Activated CD4-positive, alpha-beta T cell treated with anti-CD3 and anti-CD28 coated beads, Interleukin-2, amount 10 ng/mL, durations not matched to agents 7 days and 5 days (primary cell): ENCODE results near the gene METTL26. TPM values are rescaled to one million over a fixed set of nuclear protein-coding genes. Genes with fewer than 3 reads are reported as not detected.

Source experiments
- CTCF ChIA-PET: fragments of 350-600 bp; sonication (Branson Sonifier 250); formaldehyde crosslinking; loops from one replicate; lab custom pipeline; 2021; ENCODE audit warnings: antibody characterized with exemption; lab: Charles Lee
- POLR2A ChIA-PET: fragments of 350-600 bp; sonication (Branson Sonifier 250); formaldehyde crosslinking; loops from one replicate; lab custom pipeline; 2021; ENCODE audit warnings: antibody characterized with exemption; lab: Charles Lee
- DNase-seq: peaks from one replicate; pipeline ENCODE4 v3.0.0-alpha.2; 2020
- H3K27ac Mint-ChIP-seq: one replicate; pipeline ENCODE4 v1.8.0; 2021; ENCODE audit warnings: mild to moderate bottlenecking, moderate library complexity, mixed read lengths
- H3K27me3 Mint-ChIP-seq: one replicate; pipeline ENCODE4 v1.8.0; 2021; ENCODE audit warnings: mixed read lengths
- H3K36me3 Mint-ChIP-seq: one replicate; pipeline ENCODE4 v1.8.0; 2021; ENCODE audit warnings: low read depth, mixed read lengths
- H3K4me1 Mint-ChIP-seq: one replicate; pipeline ENCODE4 v1.8.0; 2021; ENCODE audit warnings: mixed read lengths
- H3K4me3 Mint-ChIP-seq: one replicate; pipeline ENCODE4 v1.8.0; 2021; ENCODE audit warnings: mild to moderate bottlenecking, moderate library complexity, mixed read lengths
- H3K9me3 Mint-ChIP-seq: one replicate; pipeline ENCODE4 v1.8.0; 2021; ENCODE audit warnings: mixed read lengths
- total RNA-seq, 2 experiments: library from RNA; stranded (reverse); gene quantifications; one replicate each; pipeline ENCODE4 v1.2.3, GENCODE V29; 2021

Gene METTL26
- total RNA-seq, 2 experiments from 2014 or later = 63.7 to 78.0 TPM

DNA sequence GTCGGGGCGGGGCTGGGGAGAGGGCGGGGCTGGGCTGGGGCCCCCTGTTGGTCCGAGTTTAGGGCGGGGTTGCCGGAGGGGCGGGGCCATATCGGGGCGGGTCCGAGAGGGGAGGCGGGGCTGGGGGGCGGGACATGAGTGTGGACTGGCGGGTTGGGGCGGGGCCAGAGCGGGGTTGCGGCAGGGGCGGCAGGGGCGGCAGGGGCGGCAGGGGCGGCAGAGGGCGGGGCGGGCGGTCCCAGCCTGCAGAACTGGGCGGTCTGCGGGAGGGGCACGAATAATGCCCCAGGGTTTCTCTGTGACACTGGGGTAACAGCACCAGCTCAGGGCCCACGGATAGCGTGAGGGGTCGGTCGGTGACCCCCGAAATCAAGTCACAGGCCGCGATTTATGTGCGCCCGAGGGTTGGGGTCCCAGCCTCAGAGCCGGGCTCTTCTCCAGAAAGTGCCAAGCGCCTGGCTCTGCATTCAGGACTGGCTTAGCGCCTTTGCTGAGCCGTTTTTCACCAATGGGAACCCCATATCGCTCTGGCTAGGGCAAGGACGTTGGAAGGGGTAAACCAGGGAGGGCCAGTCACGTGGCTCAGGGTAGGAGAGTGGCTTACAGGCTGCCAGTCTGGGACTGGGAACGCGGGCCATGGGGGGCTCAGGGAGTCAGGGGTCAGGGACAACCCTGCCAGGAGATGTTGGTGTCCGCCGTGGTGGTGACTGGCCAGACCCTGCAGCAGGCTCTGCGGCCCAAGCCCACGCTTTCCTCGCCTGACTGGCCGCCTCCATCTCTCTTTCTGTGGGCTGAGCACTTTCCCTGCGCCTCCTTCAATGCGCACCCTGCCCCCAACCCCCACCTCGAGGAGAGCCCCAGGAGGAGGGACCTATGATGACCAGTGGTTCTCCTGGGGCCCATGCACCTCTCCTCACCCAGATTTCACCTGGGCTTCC, 1.2 kb upstream of the METTL26 start:
- Mint-ChIP-seq H3K27me3 (peaks cover 4% of the 10 kb centered on the region), H3K27ac (peak overlapping the region; percentile 99), H3K4me3 (peak overlapping the region; percentile 95), H3K4me1 (peaks cover 9% of the 10 kb centered on the region), H3K9me3 (no peaks in the 10 kb centered on the region), H3K36me3 (no peaks in the 10 kb centered on the region)
- ChIA-PET POLR2A (interaction anchor here (0.7 kb wide), 1 partner anchor 1069 kb away, joined by 5 read pairs; the partner anchor contains the start of gene MAPK8IP3), CTCF (interaction anchor here (0.9 to 1.7 kb wide), 8 partner anchors 11 to 104 kb away, joined by 3 to 7 read pairs (median 4); partner anchors contain the start of genes CIAO3, RHBDL1 and WDR90)
- peak; percentile 89 for DNase-seq

DNA sequence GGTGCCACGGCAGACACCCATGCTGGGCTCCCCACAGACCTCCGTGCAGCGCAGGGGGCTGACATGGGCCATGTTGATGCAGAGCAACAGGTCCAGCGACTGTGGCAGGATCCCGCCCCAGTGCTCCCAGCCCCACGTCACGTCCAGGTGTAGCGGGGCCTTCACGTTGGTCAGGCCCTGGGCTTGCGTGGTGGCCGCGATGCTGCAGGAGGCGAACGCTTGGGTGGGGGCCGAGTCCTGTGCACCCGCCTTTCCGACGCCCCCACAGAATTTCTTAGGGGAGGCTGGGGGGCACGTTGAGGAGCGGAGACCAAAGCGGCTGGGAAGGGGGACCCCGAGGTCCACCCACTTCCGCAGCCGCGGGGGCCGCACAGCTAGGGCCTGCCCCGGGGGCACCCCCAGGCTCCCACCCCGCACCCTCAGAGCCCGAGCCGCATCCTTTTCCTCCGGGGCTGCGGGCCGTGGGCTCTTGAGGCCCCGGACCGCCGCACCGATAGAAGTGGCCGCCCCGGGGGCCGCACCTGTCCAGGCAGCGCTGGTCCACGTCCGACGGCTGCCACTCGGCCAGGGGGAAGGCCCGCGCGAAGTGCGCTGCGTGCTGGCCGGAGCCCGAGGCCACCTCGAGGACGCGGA, 416 bp downstream of the METTL26 start:
- DNase-seq = no peak
- ChIA-PET CTCF (interaction anchor here (1.2 to 1.7 kb wide), 7 partner anchors 9 to 105 kb away, joined by 3 to 7 read pairs (median 4); partner anchors contain the start of genes CIAO3, RHBDL1 and WDR90), POLR2A (interaction anchor here (0.8 kb wide), 2 partner anchors 85 to 109 kb away, joined by 3 read pairs; no protein-coding TSS in a partner anchor)
- Mint-ChIP-seq H3K4me1 (peaks cover 9% of the 10 kb centered on the region), H3K36me3 (no peaks in the 10 kb centered on the region), H3K9me3 (no peaks in the 10 kb centered on the region), H3K27me3 (peaks cover 4% of the 10 kb centered on the region), H3K27ac (no peak overlapping the region), H3K4me3 (peak overlapping the region; percentile 95)

DNA sequence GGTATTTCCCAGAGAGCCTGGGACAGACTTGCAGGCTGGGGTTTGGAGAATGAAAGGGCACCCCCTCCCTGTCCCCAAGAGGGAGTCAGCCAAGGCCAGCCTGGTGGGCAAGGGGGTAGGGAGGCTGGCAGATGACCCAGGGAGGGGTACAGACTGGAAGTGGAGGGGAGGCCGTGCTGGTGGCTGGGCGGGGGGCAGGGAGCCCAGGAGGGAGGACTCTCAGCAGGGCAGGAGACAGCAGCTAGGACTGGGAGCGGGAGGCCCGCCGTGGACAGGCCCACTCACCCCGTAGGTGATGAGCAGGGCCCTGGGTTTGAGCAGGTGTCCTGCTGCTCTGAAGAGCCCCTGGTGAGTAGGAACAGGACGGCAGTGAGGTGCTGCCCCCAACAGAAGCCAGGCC, 1.1 kb downstream of the METTL26 start:
- POLR2A ChIA-PET = no interaction called here
- Mint-ChIP-seq H3K4me1 (peaks cover 9% of the 10 kb centered on the region), H3K27ac (peak overlapping the region; percentile 68), H3K27me3 (peaks cover 4% of the 10 kb centered on the region), H3K4me3 (peak overlapping the region; percentile 95), H3K36me3 (no peaks in the 10 kb centered on the region), H3K9me3 (no peaks in the 10 kb centered on the region)
- CTCF ChIA-PET = no interaction called here
- no peak for DNase-seq

DNA sequence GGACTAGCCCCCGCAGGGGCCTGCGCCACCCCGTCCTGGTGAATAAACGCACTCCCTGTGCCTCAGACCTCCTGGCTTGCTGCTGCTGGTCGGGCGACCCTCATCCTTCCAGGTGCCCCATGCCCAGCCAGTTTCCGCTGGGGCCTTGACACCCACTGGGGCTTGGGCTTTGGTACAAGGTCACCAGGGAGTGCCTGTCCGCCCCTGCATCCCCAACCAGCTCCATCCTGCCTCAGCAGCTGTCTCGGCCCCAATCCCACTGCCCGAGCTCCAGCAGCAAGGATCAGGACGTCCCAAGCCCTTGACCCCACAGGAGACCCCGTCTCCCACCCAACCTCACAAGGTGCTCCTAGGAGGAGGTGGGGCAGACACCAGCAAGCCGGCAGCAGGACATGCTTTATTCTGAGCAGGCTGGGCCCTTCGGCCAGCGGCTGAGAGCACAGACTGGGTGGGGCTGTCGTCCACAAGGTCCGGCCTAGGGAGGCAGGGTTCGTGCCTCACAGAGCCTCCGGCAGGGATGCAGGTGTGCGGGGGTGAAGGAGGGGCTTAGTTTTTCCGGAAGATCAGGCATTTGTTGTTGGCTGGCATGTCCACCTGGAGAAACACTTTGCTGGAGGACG, 1.9 kb downstream of the METTL26 start:
- DNase-seq = no peak
- peak overlapping the region; percentile 95 for H3K4me3 Mint-ChIP-seq
- POLR2A ChIA-PET = no interaction called here
- peaks cover 4% of the 10 kb centered on the region for H3K27me3 Mint-ChIP-seq
- peak overlapping the region; percentile 31 for H3K27ac Mint-ChIP-seq
- H3K4me1 Mint-ChIP-seq = peaks cover 9% of the 10 kb centered on the region
- no peaks in the 10 kb centered on the region for H3K9me3 Mint-ChIP-seq
- H3K36me3 Mint-ChIP-seq = no peaks in the 10 kb centered on the region
- CTCF ChIA-PET = no interaction called here

DNA sequence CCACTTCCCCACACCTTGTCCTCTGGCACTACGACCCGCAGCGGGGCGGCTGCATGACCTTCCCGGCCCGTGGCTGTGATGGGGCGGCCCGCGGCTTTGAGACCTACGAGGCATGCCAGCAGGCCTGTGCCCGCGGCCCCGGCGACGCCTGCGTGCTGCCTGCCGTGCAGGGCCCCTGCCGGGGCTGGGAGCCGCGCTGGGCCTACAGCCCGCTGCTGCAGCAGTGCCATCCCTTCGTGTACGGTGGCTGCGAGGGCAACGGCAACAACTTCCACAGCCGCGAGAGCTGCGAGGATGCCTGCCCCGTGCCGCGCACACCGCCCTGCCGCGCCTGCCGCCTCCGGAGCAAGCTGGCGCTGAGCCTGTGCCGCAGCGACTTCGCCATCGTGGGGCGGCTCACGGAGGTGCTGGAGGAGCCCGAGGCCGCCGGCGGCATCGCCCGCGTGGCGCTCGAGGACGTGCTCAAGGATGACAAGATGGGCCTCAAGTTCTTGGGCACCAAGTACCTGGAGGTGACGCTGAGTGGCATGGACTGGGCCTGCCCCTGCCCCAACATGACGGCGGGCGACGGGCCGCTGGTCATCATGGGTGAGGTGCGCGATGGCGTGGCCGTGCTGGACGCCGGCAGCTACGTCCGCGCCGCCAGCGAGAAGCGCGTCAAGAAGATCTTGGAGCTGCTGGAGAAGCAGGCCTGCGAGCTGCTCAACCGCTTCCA, 2.6 kb downstream of the METTL26 start:
- Mint-ChIP-seq H3K4me1 (peaks cover 9% of the 10 kb centered on the region), H3K27ac (no peak overlapping the region), H3K9me3 (no peaks in the 10 kb centered on the region), H3K4me3 (no peak overlapping the region), H3K27me3 (peaks cover 4% of the 10 kb centered on the region), H3K36me3 (no peaks in the 10 kb centered on the region)
- no peak for DNase-seq
- POLR2A ChIA-PET = interaction anchor here (0.6 kb wide), 1 partner anchor 247 kb away, joined by 7 read pairs; no protein-coding TSS in a partner anchor
- CTCF ChIA-PET = interaction anchor here (1.2 kb wide), 1 partner anchor 34 kb away, joined by 3 read pairs; no protein-coding TSS in a partner anchor

DNA sequence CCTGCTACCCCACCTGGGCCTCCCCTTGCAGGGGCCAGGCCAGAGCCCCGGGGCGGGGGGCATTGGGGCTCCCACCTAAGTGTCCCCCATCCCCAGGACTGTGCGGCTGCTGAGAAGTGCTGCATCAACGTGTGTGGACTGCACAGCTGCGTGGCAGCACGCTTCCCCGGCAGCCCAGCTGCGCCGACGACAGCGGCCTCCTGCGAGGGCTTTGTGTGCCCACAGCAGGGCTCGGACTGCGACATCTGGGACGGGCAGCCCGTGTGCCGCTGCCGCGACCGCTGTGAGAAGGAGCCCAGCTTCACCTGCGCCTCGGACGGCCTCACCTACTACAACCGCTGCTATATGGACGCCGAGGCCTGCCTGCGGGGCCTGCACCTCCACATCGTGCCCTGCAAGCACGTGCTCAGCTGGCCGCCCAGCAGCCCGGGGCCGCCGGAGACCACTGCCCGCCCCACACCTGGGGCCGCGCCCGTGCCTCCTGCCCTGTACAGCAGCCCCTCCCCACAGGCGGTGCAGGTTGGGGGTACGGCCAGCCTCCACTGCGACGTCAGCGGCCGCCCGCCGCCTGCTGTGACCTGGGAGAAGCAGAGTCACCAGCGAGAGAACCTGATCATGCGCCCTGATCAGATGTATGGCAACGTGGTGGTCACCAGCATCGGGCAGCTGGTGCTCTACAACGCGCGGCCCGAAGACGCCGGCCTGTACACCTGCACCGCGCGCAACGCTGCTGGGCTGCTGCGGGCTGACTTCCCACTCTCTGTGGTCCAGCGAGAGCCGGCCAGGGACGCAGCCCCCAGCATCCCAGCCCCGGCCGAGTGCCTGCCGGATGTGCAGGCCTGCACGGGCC, 3.4 kb downstream of the METTL26 start:
- H3K4me3 Mint-ChIP-seq = no peak overlapping the region
- H3K4me1 Mint-ChIP-seq = peaks cover 9% of the 10 kb centered on the region
- H3K27me3 Mint-ChIP-seq = peaks cover 4% of the 10 kb centered on the region
- DNase-seq = no peak
- no peak overlapping the region for H3K27ac Mint-ChIP-seq
- no peaks in the 10 kb centered on the region for H3K9me3 Mint-ChIP-seq
- H3K36me3 Mint-ChIP-seq = no peaks in the 10 kb centered on the region
- POLR2A ChIA-PET = interaction anchor here (0.6 kb wide), 1 partner anchor 246 kb away, joined by 7 read pairs; no protein-coding TSS in a partner anchor
- CTCF ChIA-PET = interaction anchor here (1.2 kb wide), 1 partner anchor 35 kb away, joined by 3 read pairs; no protein-coding TSS in a partner anchor

DNA sequence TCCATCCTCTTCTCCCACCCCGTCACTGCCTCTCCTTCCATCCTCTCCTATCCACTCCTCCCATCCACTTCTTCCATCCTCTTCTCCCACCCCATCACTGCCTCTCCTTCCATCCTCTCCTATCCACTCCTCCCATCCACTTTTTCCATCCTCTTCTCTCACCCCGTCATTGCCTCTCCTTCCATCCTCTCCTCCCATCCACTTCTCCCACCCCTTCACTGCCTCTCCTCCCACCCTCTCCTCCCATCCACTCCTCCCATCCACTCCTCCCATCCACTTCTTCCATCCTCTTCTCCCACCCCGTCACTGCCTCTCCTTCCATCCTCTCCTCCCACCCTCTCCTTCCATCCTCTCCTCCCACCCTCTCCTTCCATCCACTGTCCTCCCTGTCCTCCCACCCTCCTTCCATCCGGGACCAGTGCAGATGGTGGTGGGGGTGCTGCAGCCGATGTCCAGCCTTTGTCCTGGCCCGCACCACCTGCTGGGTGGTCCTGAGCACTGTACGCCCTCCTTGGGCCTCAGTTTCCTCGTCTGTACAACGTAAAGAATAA, 4.2 kb downstream of the METTL26 start:
- no peak overlapping the region for H3K27ac Mint-ChIP-seq
- no peak overlapping the region for H3K4me3 Mint-ChIP-seq
- H3K4me1 Mint-ChIP-seq = peaks cover 9% of the 10 kb centered on the region
- H3K27me3 Mint-ChIP-seq = peaks cover 4% of the 10 kb centered on the region
- ChIA-PET CTCF (no interaction called here), POLR2A (no interaction called here)
- DNase-seq = no peak
- no peaks in the 10 kb centered on the region for H3K36me3 Mint-ChIP-seq
- H3K9me3 Mint-ChIP-seq = no peaks in the 10 kb centered on the region

DNA sequence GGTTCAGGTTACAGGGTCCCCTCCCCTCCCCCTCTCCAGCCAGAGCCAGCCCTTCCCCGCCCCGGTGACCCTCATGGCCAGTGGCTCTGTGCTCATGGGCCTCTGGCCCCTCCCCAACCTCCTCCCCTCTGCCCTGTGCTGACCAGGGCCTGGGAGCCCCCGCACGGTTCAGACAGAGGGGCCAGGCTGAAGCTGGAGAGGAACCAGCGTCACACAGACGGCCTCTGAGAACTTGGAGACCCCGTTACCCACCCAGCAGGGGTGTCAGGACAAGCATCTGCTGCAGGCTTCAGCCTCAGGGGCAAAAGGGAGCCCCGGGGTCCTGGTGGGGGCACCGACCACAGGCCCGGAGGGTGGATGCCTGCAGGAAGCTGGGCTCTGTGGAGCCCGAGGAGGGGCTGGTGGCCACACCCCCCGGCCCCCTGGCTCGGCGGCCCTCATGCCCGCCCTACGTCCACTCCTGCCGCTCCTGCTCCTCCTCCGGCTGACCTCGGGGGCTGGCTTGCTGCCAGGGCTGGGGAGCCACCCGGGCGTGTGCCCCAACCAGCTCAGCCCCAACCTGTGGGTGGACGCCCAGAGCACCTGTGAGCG, 5.2 kb downstream of the METTL26 start, which contains the start of gene WFIKKN1:
TSS of gene WFIKKN1 (plus strand) at position 171 of the 591 bp plus-strand sequence. CDS start at position 440, 269 bp downstream.
- Mint-ChIP-seq H3K27ac (no peak within 1 kb of the TSS), H3K36me3 (no peaks in the 10 kb centered on the region), H3K4me3 (no peak within 1 kb of the TSS), H3K4me1 (peaks cover 4% of the 10 kb centered on the region), H3K27me3 (no peaks in the 10 kb centered on the region), H3K9me3 (no peaks in the 10 kb centered on the region)
- CTCF ChIA-PET = no interaction called here
- POLR2A ChIA-PET = no interaction called here
- DNase-seq = no peak

DNA sequence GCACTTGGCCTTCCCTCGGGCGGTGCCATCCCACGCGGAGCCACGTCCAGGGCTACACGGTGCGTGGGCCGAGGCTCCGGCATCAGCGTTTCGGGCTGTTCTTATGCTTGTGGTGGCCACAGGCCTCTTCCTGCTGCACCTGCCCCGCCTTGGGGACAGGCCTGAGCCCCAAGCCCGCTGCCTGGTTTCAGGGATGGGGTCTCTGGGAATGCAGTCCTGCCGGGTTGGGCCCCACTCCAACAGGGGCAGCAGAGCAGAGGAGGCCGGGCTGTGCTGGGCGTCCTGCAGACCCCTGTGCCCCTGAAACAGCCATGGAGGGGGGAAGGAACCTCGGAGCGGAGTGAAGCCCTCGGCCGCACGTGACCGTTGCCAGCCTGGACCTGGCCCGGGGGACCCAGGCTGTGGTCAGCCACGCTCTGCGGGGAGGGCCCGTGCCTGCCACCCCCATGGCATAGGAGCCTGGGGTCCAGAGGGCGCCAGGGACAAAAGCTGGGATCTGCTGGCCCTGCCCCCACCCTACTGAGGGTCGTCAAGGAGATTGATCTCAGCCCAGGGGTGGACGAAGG, 5.8 kb downstream of the METTL26 start:
- ChIA-PET POLR2A (no interaction called here), CTCF (no interaction called here)
- no peak for DNase-seq
- H3K27ac Mint-ChIP-seq = no peak overlapping the region
- no peaks in the 10 kb centered on the region for H3K36me3 Mint-ChIP-seq
- H3K4me1 Mint-ChIP-seq = peaks cover 4% of the 10 kb centered on the region
- H3K4me3 Mint-ChIP-seq = no peak overlapping the region
- H3K27me3 Mint-ChIP-seq = no peaks in the 10 kb centered on the region
- no peaks in the 10 kb centered on the region for H3K9me3 Mint-ChIP-seq

DNA sequence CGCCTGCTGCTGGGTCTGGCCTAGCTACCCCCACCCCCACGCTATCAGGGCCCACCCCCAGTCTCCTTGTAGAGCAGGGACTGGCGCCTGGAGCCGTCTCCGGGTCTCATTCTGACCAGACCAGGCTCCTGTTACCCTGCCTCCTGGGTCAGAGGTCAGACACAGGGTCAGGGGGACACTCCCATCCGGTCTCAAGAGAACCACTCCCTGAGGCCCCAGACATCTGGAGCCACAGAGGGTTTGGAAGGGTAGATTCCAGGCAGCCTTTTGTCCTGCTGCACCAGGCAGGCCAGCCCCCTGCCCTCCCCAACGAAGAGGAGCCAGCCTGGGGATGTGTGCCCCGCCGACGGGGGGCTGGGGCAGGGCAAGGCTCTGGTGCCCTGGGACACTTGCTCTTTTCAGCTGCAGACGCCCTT, 6.3 kb downstream of the METTL26 start:
- Mint-ChIP-seq H3K4me1 (peaks cover 2% of the 10 kb centered on the region), H3K9me3 (no peaks in the 10 kb centered on the region), H3K36me3 (no peaks in the 10 kb centered on the region), H3K27me3 (no peaks in the 10 kb centered on the region), H3K27ac (no peak overlapping the region), H3K4me3 (no peak overlapping the region)
- ChIA-PET POLR2A (no interaction called here), CTCF (interaction anchor here (0.5 kb wide), 1 partner anchor 14 kb away, joined by 3 read pairs; no protein-coding TSS in a partner anchor)
- no peak for DNase-seq
